ENCODE data around the gene LRRC7.

The LRRC7 gene

GRCh38 chr1:69567652-69568420 lies at the start of gene LRRC7:
LRRC7 (plus strand) TSS chr1:69567922; CDS start chr1:69568640, 718 bp downstream.
- no peak for DNase-seq

GRCh38 chr1:69519006-69519405 lies 48.7 kb upstream of the LRRC7 start:
- no peak for DNase-seq

- DNase-seq: no peak
Observed at GRCh38 chr1:69520326-69520725, 47.4 kb upstream of the LRRC7 start.

GRCh38 chr1:69523032-69523431 lies 44.7 kb upstream of the LRRC7 start:
- DNase-seq: no peak

- DNase-seq: no peak
Observed at GRCh38 chr1:69523461-69523860, 44.3 kb upstream of the LRRC7 start.

DNA sequence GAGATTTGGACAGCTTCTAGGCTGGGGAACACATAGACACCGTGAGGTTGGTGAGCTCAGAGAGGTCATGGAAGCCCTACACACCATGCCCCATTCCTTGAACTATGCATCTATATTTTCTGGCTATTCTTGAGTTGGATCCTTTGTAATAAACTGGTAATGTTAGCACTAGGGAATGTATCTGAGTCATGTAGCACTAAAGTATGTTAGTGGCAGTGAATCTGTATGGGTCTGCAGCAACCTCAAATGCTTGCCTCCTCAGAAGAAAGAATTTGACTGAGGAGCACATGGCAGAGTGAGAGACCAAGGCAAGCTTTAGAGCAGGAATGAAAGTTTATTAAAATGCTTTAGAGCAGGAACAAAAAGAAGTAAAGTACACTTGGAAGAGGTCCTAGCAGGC lies 43.7 kb upstream of the LRRC7 start:
- no peak for DNase-seq

DNA sequence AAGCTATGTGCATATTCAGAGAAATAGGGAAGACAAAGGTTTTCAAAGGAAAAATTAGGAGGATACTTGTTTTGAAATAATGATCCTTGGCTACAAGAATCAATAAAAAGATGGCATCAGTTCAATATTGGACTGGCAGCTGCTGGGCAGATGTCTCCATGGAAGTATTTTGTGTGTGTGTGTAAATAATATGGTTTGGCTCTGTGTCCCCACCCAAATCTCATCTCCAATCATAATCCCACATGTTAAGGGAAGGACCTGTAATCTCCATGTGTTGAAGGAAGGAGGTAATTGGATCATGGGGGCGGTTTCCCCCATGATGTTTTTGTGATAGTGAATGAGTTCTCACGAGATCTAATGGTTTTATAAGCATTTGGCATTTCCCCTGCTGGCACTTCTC lies 40.4 kb upstream of the LRRC7 start:
- no peak for DNase-seq

DNA sequence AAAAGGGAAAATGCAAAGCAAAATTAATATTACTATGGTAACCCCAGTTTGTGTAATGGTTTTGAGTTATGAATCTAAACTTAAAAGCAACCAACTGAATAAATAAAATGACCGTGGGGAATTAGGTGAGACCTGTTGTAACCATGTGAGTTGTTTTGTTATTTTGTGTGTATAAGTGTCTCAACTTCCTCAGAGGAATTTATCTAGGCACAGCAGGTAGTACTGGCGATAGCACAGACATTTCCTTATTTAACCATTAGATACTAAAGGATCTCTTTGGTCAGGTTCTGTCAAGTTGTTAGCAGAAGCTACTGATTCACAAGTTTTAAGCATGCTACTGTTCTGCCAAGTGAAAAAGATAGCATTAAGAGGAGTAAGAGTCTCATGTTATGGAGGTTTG lies 39.3 kb upstream of the LRRC7 start:
- DNase-seq: no peak

DNA sequence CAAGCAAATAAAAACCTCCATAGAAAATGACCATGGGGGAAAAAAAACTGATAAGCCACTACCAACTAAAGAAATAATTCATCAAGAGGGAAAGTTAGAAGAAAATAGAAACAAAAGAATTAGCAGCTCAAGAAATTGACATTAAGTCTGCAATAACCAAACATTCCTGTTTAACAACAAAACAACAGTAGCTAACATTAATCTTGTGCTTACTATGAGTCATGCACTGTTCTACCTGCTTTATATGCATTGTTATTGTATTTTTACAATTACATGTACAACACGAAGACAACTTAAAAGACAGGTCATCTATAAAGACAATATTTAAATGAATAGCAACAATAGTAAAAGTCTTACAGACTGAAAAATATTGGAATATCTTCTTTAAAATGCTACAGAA lies 34.4 kb upstream of the LRRC7 start:
- no peak for DNase-seq

DNA sequence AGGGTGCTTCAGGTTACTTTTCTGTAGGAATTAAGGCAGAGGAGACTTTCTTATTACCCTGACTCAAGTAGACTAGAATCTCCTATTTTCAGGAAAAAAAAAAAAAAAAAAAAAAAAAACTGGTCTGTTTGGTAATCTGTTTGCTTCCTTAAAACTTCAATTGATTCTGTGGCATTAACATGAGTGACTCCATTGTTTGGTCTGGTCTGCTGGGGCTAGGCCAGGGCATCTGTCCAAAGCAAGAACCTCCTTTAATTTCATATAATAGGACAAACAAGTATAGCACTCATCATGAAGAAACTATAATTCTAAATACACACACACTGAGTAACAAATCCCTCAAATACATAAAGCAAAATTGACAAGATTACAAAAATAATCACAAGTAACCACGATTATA lies 32.9 kb upstream of the LRRC7 start:
- DNase-seq: no peak

DNA sequence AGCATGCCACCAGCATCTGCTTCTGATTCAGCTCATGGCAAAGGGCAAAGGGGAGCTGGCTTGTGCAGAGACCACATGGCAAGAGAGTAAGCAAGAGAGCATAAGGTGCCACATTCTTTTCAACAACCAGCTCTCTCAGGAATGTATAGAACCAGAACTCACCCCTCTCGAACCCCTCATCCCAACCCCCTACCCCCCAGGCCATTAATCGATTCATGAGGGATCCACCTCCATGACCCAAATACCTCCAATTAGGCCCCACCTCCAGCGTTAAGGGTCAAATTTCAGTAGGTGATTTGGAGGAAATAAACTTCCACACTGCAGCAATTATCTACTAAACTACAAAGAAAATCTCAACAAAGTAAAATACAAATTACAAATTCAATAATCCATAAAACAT lies 32.2 kb upstream of the LRRC7 start:
- DNase-seq: no peak

DNA sequence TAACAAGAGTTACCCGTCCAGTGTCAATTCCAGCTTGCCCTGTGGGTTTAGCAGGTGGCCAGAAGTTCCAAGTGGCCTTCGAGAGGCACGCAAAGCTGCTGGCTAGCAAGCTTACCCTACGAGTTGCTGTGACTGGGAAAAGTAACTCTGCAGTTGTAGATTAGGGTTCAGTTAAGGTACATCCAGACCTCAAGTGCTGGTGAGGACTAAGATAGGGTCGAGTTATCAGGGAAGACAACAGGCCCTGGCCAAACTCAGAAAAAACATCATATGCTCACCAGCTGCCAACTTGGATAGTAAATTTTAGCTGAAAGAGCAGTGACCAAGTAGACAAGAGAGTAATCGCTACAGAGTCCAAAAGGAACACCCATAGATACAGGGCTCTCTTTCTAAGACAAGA lies 27.7 kb upstream of the LRRC7 start:
- no peak for DNase-seq

DNA sequence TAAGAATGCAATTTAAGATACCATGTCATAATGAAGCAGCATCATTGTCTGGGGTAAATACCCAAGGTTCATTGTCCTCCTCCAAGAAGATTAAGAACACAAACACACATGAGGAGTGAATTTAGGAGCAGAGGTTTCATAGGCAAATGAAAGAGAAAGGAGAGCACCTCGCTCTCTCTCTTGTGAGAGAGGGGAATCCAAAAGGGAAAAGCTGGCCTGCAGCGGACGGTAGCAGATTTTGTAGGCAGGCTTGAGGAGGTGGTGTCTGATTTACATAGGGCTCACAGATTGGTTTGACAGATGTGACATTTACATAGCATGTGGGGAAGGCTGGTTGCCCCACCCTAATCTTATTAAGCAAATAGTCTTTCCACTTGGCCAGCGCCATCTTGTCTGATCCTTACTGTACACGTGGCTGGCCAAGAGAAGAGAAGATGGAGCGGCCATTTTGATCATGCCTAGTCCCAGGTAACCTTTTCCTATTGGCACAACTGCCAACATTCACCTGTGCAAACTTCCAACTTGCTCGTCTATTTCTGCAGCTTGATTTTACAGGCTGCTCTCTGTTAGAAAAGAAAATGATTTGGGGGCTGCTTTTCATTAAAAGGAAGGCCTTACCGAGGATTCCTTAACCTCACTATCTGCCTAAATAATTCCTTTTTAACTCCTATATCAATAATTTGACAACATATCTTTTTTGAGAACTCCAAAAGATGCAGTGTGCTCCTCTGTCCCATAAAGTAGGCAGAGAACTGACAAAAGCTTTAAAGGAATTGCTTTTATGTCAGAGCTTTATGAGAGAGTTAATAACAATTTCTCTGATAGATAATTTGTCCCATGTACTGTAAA lies 16.0 kb upstream of the LRRC7 start:
- no peak for DNase-seq

- DNase-seq: no peak
Observed at GRCh38 chr1:69553726-69554125, 14.0 kb upstream of the LRRC7 start.

DNA sequence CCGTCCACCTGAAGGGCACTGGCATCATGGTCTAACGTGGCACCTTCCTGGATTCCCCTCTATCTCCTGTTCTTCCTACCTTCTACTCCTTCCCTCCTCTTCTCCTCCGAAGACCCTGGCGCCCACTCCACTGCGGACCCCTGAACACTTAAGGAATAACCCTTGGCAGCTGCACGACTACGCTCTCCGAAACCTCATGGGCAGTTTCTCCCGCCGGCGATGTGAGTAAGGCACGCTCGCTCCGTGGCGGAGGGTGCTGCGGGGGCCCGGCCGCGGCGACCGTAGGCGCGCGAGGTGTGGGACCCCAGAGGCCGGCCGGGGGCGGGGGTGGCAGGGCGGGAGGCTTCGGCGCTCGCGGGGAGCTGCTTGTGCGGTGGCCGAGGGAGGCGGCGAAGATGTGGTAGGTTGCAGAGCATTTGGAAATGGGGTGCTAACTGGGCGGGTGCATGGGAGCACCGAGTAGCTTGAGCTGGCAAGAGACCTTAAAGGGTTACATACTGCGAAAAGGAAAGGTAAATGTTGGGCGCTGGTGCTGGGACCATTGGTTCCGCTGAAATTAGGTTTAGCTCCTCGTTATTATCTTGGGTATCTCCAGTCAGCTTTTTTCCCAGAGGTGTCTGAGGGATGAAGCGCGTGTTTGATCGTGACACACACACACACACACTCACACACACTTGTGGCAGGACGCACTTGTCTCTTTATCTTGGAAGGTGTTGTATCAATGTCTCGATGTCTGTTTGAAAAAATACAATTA lies 876 bp downstream of the LRRC7 start:
- DNase-seq: no peak

- DNase-seq: no peak
Observed at GRCh38 chr1:69569175-69569541, 1.4 kb downstream of the LRRC7 start.

GRCh38 chr1:69569576-69570328 lies 2.0 kb downstream of the LRRC7 start:
- DNase-seq: no peak

GRCh38 chr1:69570356-69570755 lies 2.6 kb downstream of the LRRC7 start:
- DNase-seq: no peak

DNA sequence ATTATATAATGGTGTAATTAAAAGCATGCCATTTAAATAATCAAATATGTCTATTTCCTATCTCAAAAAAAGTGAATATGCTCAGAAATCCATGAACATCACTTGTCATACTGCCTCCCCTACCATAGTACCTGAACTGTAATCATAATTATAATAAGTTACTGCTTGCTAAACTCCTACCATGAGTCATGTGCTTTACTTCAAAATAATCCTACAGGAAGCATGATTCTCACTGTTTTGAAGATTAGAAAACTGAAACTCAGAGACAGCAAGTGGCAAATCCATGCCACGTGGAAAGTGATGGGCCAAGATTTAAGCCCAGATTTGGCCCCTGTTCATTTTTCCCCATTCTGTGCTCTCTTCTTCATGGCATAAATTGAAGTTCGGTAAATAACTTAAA lies 5.2 kb downstream of the LRRC7 start:
- no peak for DNase-seq

- no peak for DNase-seq
Observed at GRCh38 chr1:69573911-69574310, 6.2 kb downstream of the LRRC7 start.

- DNase-seq: no peak
Observed at GRCh38 chr1:69585666-69586065, 17.9 kb downstream of the LRRC7 start.

- DNase-seq: no peak
Observed at GRCh38 chr1:69587391-69587790, 19.7 kb downstream of the LRRC7 start.

GRCh38 chr1:69589799-69590198 lies 22.1 kb downstream of the LRRC7 start:
- DNase-seq: no peak
